ENCODE data around the gene FAM53B. TPM values are rescaled to one million over a fixed set of nuclear protein-coding genes. Genes with fewer than 3 reads are reported as not detected.

The FAM53B gene
- total RNA-seq, 2 experiments from 2014 or later, result 33.5 to 45.5 TPM

DNA sequence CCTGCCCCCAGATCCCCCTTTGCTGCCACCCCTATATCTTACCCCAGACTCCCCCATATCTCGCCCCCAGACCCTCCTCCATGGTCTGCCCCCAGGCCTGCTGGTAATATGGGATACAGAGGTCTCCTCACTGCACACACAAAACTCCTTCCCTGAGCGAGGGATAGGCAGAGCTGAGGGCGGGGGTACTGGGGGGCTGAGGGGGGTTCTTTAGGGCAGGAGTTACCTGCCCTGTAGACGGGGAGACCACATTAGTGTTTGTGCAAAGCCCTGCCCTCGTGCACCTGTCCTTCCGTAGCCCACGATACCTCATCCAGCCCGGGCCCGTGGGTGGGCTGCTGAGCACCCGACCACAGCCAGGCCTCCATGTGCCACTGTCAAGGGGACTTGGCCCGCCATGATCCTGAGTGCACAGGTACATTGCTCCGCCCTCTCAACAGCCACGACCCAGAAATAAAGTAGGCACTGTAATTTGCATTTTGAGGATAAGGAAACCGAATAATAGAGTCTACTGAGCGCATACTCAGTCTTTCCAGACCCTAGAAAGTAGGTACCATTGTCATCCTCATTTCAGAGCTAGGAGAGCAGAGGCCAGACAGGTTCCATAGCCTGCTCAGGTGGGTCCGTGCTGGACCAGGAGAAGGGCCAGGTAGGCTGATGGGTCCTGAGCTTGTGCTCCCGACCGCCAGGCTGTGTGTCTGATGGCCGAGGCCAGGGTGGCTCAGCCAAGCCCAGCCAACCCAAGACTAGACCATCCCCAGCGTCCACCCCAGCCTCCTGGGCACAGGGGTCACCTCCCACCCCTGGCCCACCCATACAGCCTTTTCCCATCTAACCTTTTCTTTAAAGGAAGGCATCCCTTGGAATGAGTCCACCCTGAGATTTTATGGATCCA is 167.4 kb downstream of the FAM53B start:
- ATAC-seq, result no peak
- CTCF ChIA-PET, result no interaction called here
- peaks cover 2% of the 10 kb centered on the region for H3K9me3 Mint-ChIP-seq (ENCODE audit: low read depth)

DNA sequence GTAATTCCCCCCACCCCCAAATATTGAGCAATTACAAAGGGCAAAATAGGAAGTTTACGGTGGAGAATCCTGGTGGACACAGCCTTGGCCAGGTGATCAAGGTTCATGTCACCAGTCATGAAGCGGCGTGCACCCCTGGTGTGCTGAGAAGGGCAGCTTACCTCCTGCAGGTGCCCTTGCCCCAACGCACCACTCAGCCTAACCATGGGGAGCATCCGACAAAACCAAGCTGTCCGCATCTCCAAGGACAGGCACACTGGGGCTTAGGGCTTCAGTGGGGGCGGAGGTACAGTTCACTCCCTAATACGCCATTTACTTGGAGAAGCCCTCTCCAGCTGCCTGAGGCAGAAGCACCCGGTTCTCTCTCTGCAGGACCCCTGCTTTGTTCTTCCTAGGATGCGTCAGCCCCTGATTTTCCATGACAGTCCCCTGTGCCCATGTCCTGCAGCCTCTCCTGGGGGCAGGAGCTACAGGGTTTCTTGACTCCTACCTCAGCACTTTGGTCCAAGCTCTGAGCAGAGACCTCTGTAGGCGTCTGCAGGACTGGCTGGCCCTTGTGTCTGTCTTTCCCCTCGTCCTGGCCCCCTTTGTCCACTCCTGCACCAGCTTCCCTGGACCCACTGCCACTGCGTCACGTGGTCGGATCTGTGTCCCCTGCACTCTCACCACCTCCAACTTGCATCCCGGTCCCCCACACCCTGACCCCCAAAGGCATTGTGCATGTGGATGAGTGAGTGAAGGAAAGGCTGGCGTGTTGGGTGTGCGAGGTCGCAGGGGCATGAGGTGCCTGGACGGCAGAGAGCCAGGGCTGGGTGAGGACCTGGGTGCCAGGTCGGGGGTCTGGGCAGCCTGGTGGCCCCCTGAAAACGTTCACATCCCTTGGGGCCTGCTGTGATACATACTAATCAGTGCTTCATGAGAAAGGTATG is 168.8 kb downstream of the FAM53B start:
- ATAC-seq, result no peak
- Mint-ChIP-seq H3K36me3 (no peaks in the 10 kb centered on the region), H3K27me3 (no peaks in the 10 kb centered on the region), H3K9me3 (ENCODE audit: low read depth) (no peaks in the 10 kb centered on the region), H3K4me1 (no peaks in the 10 kb centered on the region), H3K27ac (no peak overlapping the region), H3K4me3 (no peak overlapping the region)
- CTCF ChIA-PET, result no interaction called here
- DNase-seq, result no peak

More for the DNA sequence above, 167.4 kb downstream of the FAM53B start:
- no peak overlapping the region for H3K4me3 Mint-ChIP-seq
- no peaks in the 10 kb centered on the region for H3K4me1 Mint-ChIP-seq
- no peaks in the 10 kb centered on the region for H3K27me3 Mint-ChIP-seq
- H3K27ac Mint-ChIP-seq, result no peak overlapping the region
- no peaks in the 10 kb centered on the region for H3K36me3 Mint-ChIP-seq
- no peak for DNase-seq

DNA sequence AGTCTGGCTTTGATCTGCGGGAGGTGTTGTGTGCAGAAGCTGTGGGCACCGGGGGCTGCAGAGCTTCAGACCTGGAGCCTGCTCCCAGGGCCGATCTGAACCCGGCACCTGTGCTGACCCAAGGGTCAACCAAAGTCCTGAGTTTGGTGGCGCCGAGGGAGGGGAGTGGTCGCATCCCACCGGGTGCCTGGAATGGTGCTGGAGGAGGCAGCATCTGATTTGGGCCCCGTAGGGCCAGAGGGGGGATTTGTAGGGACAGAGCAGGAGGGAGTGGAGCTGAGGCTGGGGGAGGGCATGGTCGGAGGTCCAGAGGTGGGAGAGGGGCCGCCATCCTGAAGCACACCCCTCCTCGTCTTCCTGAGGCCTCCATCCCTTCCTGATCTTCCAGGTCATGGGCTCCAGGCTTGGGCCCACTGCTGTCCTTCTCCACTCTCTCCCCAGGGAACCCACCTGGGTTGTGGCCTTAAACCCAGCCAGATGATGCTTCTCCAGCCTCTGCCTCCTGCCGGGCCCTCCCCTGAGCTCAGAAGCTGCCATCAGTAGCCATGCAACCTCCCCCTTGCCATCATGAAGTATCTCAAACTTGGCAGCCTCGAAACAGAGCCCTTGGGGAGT is 169.6 kb downstream of the FAM53B start:
- H3K9me3 Mint-ChIP-seq (ENCODE audit: low read depth), result no peaks in the 10 kb centered on the region
- H3K27ac Mint-ChIP-seq, result no peak overlapping the region
- H3K36me3 Mint-ChIP-seq, result no peaks in the 10 kb centered on the region
- H3K27me3 Mint-ChIP-seq, result no peaks in the 10 kb centered on the region
- CTCF ChIA-PET, result no interaction called here
- no peaks in the 10 kb centered on the region for H3K4me1 Mint-ChIP-seq
- DNase-seq (no peak), ATAC-seq (no peak)
- H3K4me3 Mint-ChIP-seq, result no peak overlapping the region

DNA sequence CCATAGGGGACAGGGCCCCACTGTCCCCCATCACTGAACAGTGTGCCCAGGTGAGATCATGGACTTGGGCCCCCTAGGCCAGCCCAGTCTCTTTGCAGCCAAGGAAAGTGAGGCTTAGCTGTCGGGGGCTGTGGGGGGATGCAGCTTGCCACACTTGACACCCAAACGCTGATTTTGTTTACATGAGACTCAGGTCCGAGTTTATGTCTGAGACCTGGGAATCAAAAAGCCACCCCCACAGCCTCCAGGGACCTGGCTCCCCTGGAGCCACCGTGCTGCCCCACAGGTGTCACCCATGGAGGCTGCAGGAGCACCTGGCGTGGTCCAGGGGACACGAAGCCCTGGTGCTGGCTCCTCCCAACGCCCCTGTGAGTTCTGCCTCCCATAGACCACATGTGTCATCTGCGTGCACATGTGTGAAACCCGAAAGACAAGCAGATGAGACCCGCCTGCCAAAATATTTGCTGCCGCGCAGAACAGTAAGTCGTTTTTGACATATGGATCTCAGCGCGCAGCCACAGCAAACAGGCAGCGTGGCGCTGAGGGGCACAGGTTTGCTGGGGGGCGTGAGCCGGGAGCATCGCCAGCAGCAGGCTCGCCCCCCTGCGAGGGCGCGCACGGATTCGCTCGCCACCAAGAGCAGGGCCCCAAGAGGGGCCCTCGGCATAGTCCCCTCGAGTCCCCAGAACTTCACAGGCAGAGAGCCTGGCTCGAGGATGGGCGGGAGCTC is 170.3 kb downstream of the FAM53B start:
- no peak overlapping the region for H3K27ac Mint-ChIP-seq
- no peaks in the 10 kb centered on the region for H3K27me3 Mint-ChIP-seq
- H3K9me3 Mint-ChIP-seq (ENCODE audit: low read depth), result no peaks in the 10 kb centered on the region
- DNase-seq, result no peak
- no peak for ATAC-seq
- H3K36me3 Mint-ChIP-seq, result no peaks in the 10 kb centered on the region
- H3K4me3 Mint-ChIP-seq, result no peak overlapping the region
- H3K4me1 Mint-ChIP-seq, result no peaks in the 10 kb centered on the region
- CTCF ChIA-PET, result no interaction called here

DNA sequence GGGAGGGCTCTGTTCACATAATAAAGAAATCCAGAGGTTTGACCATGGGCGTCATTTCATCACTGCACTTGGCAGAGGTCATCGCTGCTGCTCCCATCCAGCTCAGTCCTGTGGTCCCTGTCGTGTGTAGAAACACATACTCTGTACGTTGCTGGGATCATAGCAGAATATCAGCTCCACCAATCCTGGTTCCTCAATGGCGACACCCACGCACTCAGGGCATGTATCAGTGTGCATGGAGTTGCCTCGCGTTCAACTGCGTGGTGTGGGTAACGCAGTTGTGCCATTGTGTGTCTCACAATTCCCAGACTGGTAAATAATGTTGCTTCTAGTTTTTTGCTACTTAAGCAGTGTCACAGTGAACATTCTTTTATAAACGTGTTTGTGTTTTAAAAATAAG is 171.4 kb downstream of the FAM53B start:
- H3K36me3 Mint-ChIP-seq, result no peaks in the 10 kb centered on the region
- no peak overlapping the region for H3K27ac Mint-ChIP-seq
- H3K4me3 Mint-ChIP-seq, result no peak overlapping the region
- no peaks in the 10 kb centered on the region for H3K27me3 Mint-ChIP-seq
- H3K4me1 Mint-ChIP-seq, result no peaks in the 10 kb centered on the region
- CTCF ChIA-PET, result no interaction called here
- no peak for DNase-seq
- ATAC-seq, result no peak
- no peaks in the 10 kb centered on the region for H3K9me3 Mint-ChIP-seq (ENCODE audit: low read depth)

DNA sequence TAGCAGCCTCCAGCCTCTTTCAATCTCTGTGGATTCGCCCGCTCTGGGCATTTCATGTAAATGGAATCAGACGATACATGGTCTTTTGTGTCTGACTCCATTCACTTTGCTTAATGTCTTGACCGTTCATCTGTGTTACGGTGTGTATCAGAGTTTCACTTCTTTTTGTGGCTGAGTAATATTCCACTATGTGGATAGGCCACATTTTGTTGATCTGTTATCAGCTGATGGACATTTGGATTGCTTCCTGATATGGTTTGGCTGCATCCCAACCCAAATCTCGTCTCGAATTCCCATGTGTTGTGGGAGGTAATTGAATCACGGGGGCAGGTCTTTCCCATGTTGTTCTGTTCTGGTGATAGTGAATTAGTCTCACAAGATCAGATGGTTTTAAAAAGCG is 173.5 kb downstream of the FAM53B start:
- Mint-ChIP-seq H3K36me3 (no peaks in the 10 kb centered on the region), H3K27ac (no peak overlapping the region), H3K27me3 (no peaks in the 10 kb centered on the region), H3K4me1 (no peaks in the 10 kb centered on the region), H3K4me3 (no peak overlapping the region), H3K9me3 (ENCODE audit: low read depth) (no peaks in the 10 kb centered on the region)
- CTCF ChIA-PET, result interaction anchor here (0.5 kb wide), 1 partner anchor 261 kb away, joined by 3 read pairs; no protein-coding TSS in a partner anchor
- ATAC-seq (no peak), DNase-seq (no peak)

- CTCF ChIA-PET, result interaction anchor here (0.5 kb wide), 1 partner anchor 262 kb away, joined by 3 read pairs; no protein-coding TSS in a partner anchor
- Mint-ChIP-seq H3K4me1 (no peaks in the 10 kb centered on the region), H3K27me3 (no peaks in the 10 kb centered on the region), H3K9me3 (ENCODE audit: low read depth) (no peaks in the 10 kb centered on the region), H3K36me3 (no peaks in the 10 kb centered on the region), H3K27ac (no peak overlapping the region), H3K4me3 (no peak overlapping the region)
- DNase-seq (no peak), ATAC-seq (no peak)
Measured at GRCh38 chr10:124569623-124570470, 174.3 kb downstream of the FAM53B start.

Other genes with a start within 250 kb of the FAM53B start
- gene EEF1AKMT2, start 47.5 kb upstream of the FAM53B start, total RNA-seq, result 10 to 100 TPM; 22.3 to 26.3 TPM
- 10 to 100 TPM; 13.5 to 19.0 TPM for gene ABRAXAS2, start 57.4 kb upstream of the FAM53B start, total RNA-seq
- 10 to 100 TPM in 1 of 2 experiments, 1 to 10 TPM in 1; 9.8 to 11.5 TPM for gene ZRANB1, start 197.7 kb upstream of the FAM53B start, total RNA-seq

Measured in activated CD8-positive, alpha-beta memory T cell treated with anti-CD3 and anti-CD28 coated beads, Interleukin-2, amount 10 ng/mL, durations not matched to agents 7 days and 5 days (primary cell).